ENCODE data around the gene CBX6. TPM values are rescaled to one million over a fixed set of nuclear protein-coding genes. Genes with fewer than 3 reads are reported as not detected.

Gene CBX6
- total and polyA plus RNA-seq, 9 of the 15 experiments (the other 6 are each of a cell fraction or from before 2014, with no cell fraction given): 0.75 to 31.6 (median 8.0) TPM

- TF ChIP-seq NRF1 (conservative IDR thresholded peaks at IDR 0.05 in 1 of 2, IDR thresholded peaks at IDR 0.05 in 1 of 2) (no peak), JUND (IDR thresholded peaks at IDR 0.05; ENCODE audit: borderline replicate concordance, low read depth, low read length) (0 out of 2 replicates have a peak, but pooled peaks have one; percentile 18), JUND (tag; IDR thresholded peaks at IDR 0.05; ENCODE audit: borderline replicate concordance, low read depth, low read length) (no peak), ELF1 (tag; IDR thresholded peaks at IDR 0.05) (no peak), YY1 (IDR thresholded peaks at IDR 0.05; ENCODE audit: borderline replicate concordance in 1 of 3, control insufficient read depth in 1 of 3, extremely low read depth in 1 of 3, insufficient read depth in 3 of 3, insufficient read length in 1 of 3, insufficient replicate concordance in 2 of 3, low read depth in 1 of 3, low read length in 2 of 3) (no peak), ZNF384 (IDR thresholded peaks at IDR 0.05; ENCODE audit: low read depth, low read length) (peak; percentile 47; the same call in 1 of the 2 replicates), ZBED1 (IDR thresholded peaks at IDR 0.05) (no peak), ILK (tag; IDR thresholded peaks at IDR 0.05; ENCODE audit: borderline replicate concordance, low read depth) (no peak), KDM5B (IDR thresholded peaks at IDR 0.05; ENCODE audit: insufficient replicate concordance, low read depth, low read length) (no peak), HIVEP1 (CRISPR knock-in tag; IDR thresholded peaks at IDR 0.05) (no peak), E2F8 (IDR thresholded peaks at IDR 0.05; ENCODE audit: low read depth, partially characterized antibody) (no peak), ATF1 (CRISPR knock-in tag; IDR thresholded peaks at IDR 0.05) (no peak), ATF1 (tag; IDR thresholded peaks at IDR 0.05) (0 out of 2 replicates have a peak, but pooled peaks have one; percentile 23), SIX5 (IDR thresholded peaks at IDR 0.05; ENCODE audit: borderline replicate concordance in 1 of 2, insufficient read depth in 1 of 2, low read depth in 1 of 2, low read length in 2 of 2) (no peak)
- TF ChIP-seq, protein P1, sequence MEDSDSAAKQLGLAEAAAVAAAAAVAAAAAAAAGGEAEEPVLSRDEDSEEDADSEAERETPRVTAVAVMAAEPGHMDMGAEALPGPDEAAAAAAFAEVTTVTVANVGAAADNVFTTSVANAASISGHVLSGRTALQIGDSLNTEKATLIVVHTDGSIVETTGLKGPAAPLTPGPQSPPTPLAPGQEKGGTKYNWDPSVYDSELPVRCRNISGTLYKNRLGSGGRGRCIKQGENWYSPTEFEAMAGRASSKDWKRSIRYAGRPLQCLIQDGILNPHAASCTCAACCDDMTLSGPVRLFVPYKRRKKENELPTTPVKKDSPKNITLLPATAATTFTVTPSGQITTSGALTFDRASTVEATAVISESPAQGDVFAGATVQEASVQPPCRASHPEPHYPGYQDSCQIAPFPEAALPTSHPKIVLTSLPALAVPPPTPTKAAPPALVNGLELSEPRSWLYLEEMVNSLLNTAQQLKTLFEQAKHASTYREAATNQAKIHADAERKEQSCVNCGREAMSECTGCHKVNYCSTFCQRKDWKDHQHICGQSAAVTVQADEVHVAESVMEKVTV (CRISPR knock-in tag; IDR thresholded peaks at IDR 0.05): peak; percentile 44; the same call in 1 of the 2 replicates
- TF ChIP-seq, protein P2, sequence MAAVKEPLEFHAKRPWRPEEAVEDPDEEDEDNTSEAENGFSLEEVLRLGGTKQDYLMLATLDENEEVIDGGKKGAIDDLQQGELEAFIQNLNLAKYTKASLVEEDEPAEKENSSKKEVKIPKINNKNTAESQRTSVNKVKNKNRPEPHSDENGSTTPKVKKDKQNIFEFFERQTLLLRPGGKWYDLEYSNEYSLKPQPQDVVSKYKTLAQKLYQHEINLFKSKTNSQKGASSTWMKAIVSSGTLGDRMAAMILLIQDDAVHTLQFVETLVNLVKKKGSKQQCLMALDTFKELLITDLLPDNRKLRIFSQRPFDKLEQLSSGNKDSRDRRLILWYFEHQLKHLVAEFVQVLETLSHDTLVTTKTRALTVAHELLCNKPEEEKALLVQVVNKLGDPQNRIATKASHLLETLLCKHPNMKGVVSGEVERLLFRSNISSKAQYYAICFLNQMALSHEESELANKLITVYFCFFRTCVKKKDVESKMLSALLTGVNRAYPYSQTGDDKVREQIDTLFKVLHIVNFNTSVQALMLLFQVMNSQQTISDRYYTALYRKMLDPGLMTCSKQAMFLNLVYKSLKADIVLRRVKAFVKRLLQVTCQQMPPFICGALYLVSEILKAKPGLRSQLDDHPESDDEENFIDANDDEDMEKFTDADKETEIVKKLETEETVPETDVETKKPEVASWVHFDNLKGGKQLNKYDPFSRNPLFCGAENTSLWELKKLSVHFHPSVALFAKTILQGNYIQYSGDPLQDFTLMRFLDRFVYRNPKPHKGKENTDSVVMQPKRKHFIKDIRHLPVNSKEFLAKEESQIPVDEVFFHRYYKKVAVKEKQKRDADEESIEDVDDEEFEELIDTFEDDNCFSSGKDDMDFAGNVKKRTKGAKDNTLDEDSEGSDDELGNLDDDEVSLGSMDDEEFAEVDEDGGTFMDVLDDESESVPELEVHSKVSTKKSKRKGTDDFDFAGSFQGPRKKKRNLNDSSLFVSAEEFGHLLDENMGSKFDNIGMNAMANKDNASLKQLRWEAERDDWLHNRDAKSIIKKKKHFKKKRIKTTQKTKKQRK (IDR thresholded peaks at IDR 0.05; ENCODE audit: borderline replicate concordance, low read depth, low read length): no peak
- TF ChIP-seq, protein P3, sequence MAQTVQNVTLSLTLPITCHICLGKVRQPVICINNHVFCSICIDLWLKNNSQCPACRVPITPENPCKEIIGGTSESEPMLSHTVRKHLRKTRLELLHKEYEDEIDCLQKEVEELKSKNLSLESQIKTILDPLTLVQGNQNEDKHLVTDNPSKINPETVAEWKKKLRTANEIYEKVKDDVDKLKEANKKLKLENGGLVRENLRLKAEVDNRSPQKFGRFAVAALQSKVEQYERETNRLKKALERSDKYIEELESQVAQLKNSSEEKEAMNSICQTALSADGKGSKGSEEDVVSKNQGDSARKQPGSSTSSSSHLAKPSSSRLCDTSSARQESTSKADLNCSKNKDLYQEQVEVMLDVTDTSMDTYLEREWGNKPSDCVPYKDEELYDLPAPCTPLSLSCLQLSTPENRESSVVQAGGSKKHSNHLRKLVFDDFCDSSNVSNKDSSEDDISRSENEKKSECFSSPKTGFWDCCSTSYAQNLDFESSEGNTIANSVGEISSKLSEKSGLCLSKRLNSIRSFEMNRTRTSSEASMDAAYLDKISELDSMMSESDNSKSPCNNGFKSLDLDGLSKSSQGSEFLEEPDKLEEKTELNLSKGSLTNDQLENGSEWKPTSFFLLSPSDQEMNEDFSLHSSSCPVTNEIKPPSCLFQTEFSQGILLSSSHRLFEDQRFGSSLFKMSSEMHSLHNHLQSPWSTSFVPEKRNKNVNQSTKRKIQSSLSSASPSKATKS (CRISPR knock-in tag; IDR thresholded peaks at IDR 0.05): no peak
Observed at GRCh38 chr22:38870312-38870741, 1.7 kb downstream of the CBX6 start (continued).

Measured in K562 (cell line).